Measurements from ENCODE around the gene PET100. TPM values are rescaled to one million over a fixed set of nuclear protein-coding genes. Genes with fewer than 3 reads are reported as not detected.

Gene PET100, protein sequence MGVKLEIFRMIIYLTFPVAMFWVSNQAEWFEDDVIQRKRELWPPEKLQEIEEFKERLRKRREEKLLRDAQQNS
- 25.8 and 45.2 TPM in 2 replicates for total RNA-seq

DNA sequence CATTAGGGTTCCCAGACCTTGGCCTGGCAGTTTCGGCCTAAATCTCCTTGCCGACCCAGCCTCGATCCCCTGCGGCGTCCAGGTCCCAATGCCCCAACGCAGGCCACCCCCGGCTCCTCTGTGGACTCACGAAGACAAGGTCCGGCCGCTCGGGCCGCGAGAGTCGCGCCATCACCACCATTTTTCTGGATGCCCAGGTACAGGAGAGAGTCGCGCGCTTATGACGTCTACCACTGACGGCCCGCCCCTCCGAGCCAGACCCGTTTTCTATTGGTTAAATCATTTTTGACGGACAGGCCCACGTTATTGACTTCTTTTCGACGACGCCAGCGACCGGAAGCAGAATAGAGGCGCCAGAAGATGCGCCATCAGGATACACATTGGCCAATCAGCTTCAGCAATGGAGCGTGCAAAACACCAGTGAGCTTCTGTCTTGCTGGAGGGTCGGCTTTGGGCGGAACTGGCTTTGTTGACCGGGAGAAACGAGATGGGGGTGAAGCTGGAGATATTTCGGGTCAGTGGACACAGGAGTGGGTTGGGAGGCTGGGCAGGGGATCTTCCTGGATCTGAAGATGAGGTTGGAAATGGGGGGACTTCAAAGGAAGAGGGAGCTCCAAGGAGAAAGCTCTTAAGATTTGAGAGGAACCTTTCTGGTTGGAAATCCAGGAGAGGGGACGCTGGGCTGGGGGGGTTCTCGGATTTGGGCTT lies at the start of gene PET100, which contains the start of gene XAB2:
TSS of gene PET100 (plus strand) at position 447 of the 708 bp plus-strand sequence. CDS start at position 488, 41 bp downstream.
TSS of gene XAB2 (minus strand) at position 199 of the 708 bp plus-strand sequence. CDS start at position 181, 18 bp downstream.

GRCh38 chr19:7595466-7596133 lies 34.0 kb upstream of the PET100 start, which contains the start of gene CAMSAP3:
TSS of gene CAMSAP3 (plus strand) at chr19:7595863. CDS start at chr19:7596003, 140 bp downstream.

DNA sequence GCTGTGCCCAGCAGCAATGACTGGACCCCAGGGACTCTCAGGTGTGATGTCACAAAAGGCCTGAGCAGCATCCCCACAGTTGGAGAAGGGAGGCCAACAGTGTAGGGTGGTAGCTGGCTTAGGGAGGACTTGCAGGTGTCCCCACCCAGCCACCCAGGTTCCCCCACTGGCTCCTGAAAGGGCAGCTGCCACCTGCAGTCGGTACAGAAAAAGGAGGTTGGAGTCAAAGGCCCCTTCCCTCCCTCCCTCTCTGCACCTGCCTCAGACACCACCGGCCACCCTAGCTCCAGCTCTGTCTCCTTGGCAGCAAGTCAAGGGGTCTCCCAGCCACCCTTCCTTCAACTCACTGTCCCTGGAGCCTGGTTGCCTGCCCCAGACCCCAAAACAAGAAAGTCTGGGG lies 4.1 kb downstream of the PET100 start, which contains the start of gene PCP2:
TSS of gene PCP2 (minus strand) at position 22 of the 400 bp plus-strand sequence. CDS start 262 bp downstream, outside the sequence.

DNA sequence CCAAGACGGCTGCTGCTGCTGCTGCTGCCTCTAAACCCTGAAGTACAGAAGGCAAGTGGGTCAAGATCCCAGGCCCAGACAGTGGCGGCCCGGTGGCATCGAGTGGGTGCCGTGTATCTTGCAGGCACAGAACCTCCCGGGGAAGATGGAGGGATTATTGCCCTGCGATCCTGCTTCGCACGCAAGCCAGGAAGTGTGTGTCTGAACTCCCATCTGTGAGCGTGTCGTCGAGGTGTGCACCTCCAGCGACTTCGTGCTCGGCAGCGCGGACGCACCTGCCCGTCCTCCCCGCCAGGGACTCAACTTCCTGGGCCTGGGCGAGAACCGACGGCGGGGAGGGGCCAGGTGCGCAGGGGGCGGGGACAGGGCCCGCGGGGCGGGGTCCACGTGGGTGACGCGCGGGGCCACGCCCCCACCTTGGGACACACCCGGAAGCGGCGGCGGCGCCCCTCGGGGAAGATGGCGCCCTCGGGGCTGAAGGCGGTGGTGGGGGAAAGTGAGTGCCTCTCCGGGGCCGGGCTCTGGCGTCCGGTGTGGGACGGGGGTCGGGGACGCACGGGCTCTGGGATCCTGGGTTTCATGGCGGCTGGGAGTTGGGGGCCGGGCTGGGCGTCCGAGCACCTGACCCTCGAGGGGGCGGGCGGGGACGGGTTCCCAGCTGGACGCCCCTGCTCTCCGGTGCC lies 7.2 kb downstream of the PET100 start, which contains the start of gene STXBP2:
TSS of gene STXBP2 (plus strand) at position 420 of the 683 bp plus-strand sequence. CDS start at position 460, 40 bp downstream.

GRCh38 chr19:7668842-7669241 lies 39.2 kb downstream of the PET100 start, which contains the start of gene RETN:
TSS of gene RETN (plus strand) at chr19:7669049. CDS start at chr19:7669327, 278 bp downstream.

GRCh38 chr19:7676854-7677253 lies 47.3 kb downstream of the PET100 start, which contains the start of gene MCEMP1:
TSS of gene MCEMP1 (plus strand) at chr19:7677090. CDS start at chr19:7677121, 31 bp downstream.

GRCh38 chr19:7680606-7681339 lies 51.2 kb downstream of the PET100 start, which contains the start of gene TRAPPC5:
TSS of gene TRAPPC5 (plus strand) at chr19:7680833. CDS start at chr19:7682254, 1,421 bp downstream.

Other genes with a start within 250 kb of the PET100 start
- gene PEX11G, start 140.8 kb upstream of the PET100 start, total RNA-seq = 1.5 and 2.1 TPM in 2 replicates
- gene ZNF358, start 113.7 kb upstream of the PET100 start, total RNA-seq = 9.1 and 14.9 TPM in 2 replicates
- 6.0 and 9.6 TPM in 2 replicates for gene MCOLN1, start 107.2 kb upstream of the PET100 start, total RNA-seq
- gene PNPLA6, start 94.1 kb upstream of the PET100 start, total RNA-seq = 85.8 and 164 TPM in 2 replicates
- gene CAMSAP3, start 33.9 kb upstream of the PET100 start, total RNA-seq = 0.19 TPM in 1 of 2 replicates, not detected in the other
- 19.9 and 44.2 TPM in 2 replicates for gene XAB2, start 248 bp upstream of the PET100 start, total RNA-seq
- gene PCP2, start 3.9 kb downstream of the PET100 start, total RNA-seq = not detected in 2 replicates
- gene STXBP2, start 7.3 kb downstream of the PET100 start, total RNA-seq = 27.7 and 49.4 TPM in 2 replicates
- gene RETN, start 39.3 kb downstream of the PET100 start, total RNA-seq = not detected in 2 replicates
- gene MCEMP1, start 47.3 kb downstream of the PET100 start, total RNA-seq = not detected in 2 replicates
- 52.0 and 117 TPM in 2 replicates for gene TRAPPC5, start 51.0 kb downstream of the PET100 start, total RNA-seq
- gene FCER2, start 72.3 kb downstream of the PET100 start, total RNA-seq = not detected in 2 replicates
- gene CLEC4G, start 102.3 kb downstream of the PET100 start, total RNA-seq = not detected in 2 replicates
- gene CD209, start 117.7 kb downstream of the PET100 start, total RNA-seq = not detected in 2 replicates
- 0.44 TPM in 1 of 2 replicates, not detected in the other for gene CLEC4M, start 133.4 kb downstream of the PET100 start, total RNA-seq
- 11.0 and 16.7 TPM in 2 replicates for gene EVI5L, start 200.4 kb downstream of the PET100 start, total RNA-seq
- gene PRR36, start 244.6 kb downstream of the PET100 start, total RNA-seq = 0.13 TPM in 1 of 2 replicates, not detected in the other

All from bladder microvascular endothelial cell (primary cell).